ENCODE data around the gene TCAP.

Gene TCAP

GRCh38 chr17:39667945-39668924 lies 3.1 kb downstream of the TCAP start, which contains the start of gene PNMT:
PNMT (plus strand) TSS chr17:39668453; CDS start chr17:39668476, 23 bp downstream.
- DNase-seq = peak in 2 of 14 donors; percentile 17 to 37

GRCh38 chr17:39669897-39670735 lies 5.0 kb downstream of the TCAP start:
- DNase-seq = no peak

GRCh38 chr17:39670746-39671145 lies 5.6 kb downstream of the TCAP start:
- DNase-seq = no peak

GRCh38 chr17:39671651-39672521 lies 6.7 kb downstream of the TCAP start:
- DNase-seq = peak in 5 of 14 donors; percentile 16 to 67 (median 20)

GRCh38 chr17:39672522-39673334 lies 7.6 kb downstream of the TCAP start:
- DNase-seq = no peak

GRCh38 chr17:39673335-39674081 lies 8.4 kb downstream of the TCAP start:
- DNase-seq = no peak

- DNase-seq = no peak
These were observed 9.0 kb downstream of the TCAP start for GRCh38 chr17:39674179-39674578.

- no peak for DNase-seq
These were observed 9.7 kb downstream of the TCAP start for GRCh38 chr17:39674702-39675389.

GRCh38 chr17:39675390-39676082 lies 10.4 kb downstream of the TCAP start:
- DNase-seq = no peak

GRCh38 chr17:39676198-39676819 lies 11.2 kb downstream of the TCAP start:
- DNase-seq = peak in 7 of 14 donors; percentile 14 to 50 (median 28)

- DNase-seq = no peak
These were observed 11.9 kb downstream of the TCAP start for GRCh38 chr17:39677072-39677471.

- peak in 3 of 14 donors; percentile 17 to 27 (median 26) for DNase-seq
These were observed 12.6 kb downstream of the TCAP start for GRCh38 chr17:39677542-39678339.

GRCh38 chr17:39678340-39679116 lies 13.4 kb downstream of the TCAP start:
- DNase-seq = no peak

GRCh38 chr17:39679521-39680192 lies 14.5 kb downstream of the TCAP start:
- DNase-seq = no peak

- DNase-seq = no peak
These were observed 18.3 kb downstream of the TCAP start for GRCh38 chr17:39683295-39683939.
